GM21528 (cell line): Measurements from ENCODE around the gene JMJD1C.
A peak's percentile ranks its signal among the peaks of the same experiment; 100 is the strongest.
"Not testable (repeated sequence)": the region's sequence is repeated elsewhere in the genome, so short reads cannot be mapped to it uniquely, and the experiment has no call there.

Experiments used
- ATAC-seq: cut with Tn5 transposase; IDR thresholded peaks from one replicate; pipeline ENCODE4 v1.9.1; 2021; ENCODE audit warnings: mild to moderate bottlenecking, moderate library complexity; ENCODE audit not compliant: unreplicated experiment, low FRiP score

Gene JMJD1C

DNA sequence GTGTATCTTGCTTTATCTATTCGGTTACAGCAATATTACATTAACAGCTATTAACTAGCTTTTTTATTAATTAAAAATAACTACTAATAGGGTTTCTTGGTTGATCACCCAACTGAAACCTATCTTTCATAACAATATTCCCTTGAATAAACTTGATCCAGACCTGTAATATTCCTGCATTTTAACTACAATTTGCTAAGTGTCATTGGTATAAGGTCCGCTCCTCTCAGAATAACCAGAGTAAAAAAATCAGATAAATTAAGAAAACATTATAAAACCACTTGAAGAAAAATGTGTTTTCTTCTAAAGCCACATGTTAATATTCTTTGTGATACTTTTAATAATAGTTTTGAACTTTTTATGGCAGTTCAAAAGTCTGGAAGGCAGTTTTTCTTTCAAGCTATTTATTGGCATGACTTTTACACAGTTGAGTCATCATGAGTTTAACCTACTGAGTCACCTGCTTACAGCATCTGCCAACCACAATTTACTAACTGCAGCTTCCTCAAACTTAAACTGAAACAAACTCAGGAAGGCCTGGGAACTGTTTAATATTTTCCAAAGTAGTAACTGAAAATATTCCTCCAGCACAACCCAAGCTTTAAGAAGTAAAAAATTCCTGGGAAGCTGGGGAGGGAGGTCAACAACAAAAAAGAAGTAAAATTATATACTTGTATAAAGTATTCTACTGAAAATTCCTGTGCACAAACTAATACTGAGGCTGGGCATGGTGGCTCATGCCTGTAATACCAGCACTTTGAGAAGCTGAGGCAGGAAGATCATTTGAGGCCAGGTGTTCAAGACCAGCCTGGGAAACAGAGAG, 229.5 kb downstream of the JMJD1C start:
- ATAC-seq, result peak; percentile 84

DNA sequence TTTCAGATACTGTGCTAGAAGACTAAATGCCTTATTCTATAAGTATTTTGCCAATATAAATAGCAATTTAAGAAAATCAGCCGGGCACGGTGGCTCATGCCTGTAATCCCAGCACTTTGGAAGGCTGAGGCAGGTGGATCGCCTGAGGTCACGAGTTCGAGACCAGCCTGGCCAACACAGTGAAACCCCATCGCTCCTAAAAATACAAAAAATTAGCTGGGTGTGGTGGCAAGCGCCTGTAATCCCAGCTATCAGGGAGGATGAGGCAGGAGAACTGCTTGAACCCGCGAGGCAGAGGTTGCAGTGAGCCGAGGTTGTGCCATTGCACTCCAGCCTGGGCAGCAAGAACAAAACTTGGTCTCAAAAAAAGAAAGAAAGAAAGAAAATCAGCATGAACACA, 230.6 kb downstream of the JMJD1C start:
- not testable (repeated sequence) for ATAC-seq

DNA sequence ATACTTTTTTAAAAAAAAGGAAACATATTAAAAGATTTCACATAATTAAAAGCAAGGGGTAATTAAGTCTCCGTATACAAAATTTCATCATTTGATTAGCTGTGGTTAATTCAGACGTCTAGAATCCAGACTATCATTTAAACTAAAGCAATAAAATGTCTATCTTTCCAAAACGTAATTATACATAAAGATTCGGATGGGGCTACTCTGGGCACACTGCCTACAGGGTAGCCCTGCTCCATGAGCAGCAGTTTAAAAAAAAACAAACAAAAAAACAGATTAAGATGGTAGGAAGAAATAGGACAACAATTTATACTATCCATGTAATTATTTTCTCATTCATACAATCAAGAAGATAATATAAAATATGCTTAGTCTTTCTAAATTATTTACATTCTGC, 236.6 kb downstream of the JMJD1C start:
- ATAC-seq, result no peak

DNA sequence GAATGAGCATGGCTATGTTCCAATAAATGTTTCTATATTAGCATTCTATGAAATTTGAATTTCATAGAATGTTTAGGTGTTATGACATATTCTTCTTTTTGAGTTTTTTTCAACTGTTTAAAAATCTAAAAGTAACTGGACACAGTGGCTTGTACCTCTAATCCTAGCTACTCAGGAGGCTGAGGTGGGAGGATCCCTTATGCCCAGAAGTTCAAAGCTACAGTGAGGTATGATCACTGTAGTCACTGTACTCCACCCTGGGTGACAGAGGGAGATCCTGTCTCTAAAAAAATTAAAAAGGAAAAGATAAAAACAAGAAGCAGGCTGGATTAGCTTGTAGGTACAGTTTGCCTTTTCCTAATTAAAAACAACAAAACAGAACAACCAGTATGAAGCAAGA, 237.5 kb downstream of the JMJD1C start:
- no peak for ATAC-seq

DNA sequence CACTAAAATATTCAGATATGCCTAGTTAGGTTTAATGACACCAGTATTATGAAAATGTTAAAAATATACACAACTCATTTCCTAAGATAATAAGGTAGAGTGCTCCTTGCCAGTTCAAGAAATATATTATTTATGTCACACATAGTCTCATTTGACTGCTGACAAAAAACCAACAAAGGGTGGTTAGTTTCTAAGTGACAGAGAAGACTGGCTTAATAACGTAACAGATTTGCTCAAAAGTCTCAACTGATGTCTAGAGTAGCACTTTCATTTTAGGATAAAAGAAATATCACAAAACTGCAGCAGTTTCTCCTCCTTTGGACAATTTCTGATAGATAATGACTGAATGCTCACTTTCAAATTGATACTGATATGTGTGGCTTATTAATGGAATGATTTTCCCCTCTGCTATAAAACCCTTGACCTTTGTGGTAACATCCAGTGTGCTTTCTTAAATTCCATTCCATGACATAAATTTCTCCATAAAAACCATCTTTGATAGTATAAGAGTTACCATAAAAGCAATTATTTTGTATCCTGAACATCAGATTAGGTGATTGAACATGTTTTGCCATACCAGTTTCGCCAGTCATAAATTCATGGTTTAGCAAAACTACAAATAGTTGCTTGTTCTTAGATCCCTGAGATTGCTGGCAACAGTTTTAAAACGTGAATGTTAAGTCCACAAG, 238.4 kb downstream of the JMJD1C start:
- ATAC-seq, result no peak

DNA sequence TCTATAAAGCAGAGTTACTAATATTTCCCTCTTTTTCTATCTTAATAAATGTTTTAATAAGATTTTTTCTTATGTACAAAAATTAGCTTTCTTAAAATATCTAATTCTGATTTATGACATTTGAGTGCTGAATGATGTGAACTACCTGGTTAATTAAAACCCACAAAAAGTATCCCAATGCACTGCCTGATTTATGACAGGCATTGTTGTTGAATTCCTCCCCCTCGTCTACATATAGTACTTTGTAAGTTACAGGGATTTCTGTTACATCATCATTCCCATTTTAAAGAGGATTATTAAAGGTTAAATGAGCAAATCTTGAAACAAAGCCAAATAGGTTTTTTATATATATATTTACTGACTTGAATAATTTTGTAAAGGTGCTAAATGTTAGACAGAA, 241.5 kb downstream of the JMJD1C start:
- ATAC-seq, result no peak

DNA sequence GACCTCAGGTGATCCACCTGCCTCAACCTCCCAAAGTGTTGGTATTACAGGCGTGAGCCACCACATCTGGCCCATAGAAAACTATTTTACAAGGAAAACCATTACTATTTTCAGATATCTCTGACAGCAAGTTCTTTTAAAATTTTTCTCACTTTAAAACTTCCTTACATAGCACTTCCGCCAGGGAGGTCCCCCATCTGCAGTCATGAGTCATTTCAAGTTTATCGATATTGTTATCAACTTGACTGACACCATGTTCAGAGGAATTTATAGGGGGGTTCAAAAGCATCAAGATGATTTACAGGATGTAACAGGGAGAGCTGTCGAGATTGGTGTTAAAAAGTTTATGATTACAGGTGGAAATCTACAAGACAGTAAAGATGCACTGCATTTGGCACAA, 243.8 kb downstream of the JMJD1C start:
- ATAC-seq, result no peak

DNA sequence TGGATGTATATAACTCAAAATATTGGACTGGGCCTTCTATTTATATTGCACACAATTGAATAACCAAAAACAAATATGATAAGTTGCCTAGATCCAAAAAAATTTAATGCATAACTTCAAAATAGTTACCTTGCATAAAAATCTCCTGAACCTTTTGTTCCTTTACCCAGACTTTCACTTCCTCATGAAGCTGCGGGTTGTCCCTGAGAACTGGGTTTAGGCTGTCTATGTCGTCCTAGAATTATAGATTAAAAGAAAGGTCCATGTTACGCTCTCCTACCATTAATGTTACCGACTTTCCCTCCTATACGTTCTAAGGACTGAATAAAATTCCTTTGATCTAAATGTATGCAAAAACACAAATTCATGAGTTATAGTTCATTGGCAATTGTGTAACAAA, 246.0 kb downstream of the JMJD1C start:
- no peak for ATAC-seq

DNA sequence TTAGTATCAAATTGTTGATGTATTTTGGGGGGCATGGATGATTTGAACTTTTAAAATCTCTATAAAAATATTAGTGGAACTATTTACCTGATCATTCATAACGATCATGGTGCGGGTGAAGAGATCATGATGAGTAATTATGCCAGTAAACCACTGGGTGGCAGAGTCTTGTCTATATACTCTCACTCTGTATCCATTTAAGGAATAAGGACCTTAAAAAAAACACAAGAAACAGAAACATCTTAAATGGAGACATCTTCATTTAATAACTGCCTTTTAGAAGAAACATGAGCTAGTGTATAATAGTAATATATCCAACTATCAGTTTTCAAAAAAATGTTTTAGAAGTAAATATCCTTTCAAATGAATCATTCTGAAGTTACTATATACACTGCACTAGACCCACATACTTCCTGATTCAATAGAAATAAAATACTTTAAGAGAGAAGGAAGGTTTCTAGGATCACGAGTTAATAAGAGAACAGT, 248.6 kb downstream of the JMJD1C start:
- ATAC-seq, result peak; percentile 72

DNA sequence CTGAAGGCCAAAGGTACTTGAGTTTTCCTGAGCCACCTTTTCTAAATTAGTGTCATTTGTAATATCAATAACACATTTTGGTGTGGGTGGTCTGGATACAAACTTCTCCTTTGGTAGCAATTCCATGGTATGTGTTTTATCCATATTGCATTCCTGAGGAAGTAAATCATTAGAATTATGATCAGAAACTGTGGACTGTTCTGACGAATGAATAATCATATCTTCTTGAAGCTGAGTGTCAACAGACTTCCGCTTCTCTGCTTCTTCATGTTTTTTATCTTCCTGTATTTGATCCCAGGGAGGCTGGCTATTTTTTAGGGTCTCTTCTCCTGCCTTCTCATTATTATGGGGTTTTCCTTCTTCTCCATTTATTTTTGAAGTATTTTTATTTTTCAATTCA, 251.2 kb downstream of the JMJD1C start:
- ATAC-seq, result no peak

DNA sequence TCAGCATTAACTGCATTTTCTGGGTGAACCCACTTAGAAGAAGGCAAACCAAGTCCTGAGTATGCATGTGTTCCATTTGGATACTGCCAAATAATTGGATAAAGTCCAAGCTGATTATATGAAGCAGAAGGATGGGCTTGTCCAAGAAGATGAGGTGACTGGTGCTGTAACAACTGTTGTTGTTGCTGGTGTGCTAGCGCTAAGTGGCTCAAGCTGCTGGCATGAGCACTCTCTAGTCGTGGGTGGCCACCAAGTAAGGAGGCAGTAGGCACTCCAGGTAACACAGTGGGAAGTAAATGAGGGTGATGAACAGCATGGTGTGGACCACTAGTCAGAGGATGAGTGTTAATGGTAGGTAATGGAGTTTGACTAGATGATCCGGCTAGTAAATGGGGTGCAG, 252.3 kb downstream of the JMJD1C start:
- ATAC-seq, result no peak

DNA sequence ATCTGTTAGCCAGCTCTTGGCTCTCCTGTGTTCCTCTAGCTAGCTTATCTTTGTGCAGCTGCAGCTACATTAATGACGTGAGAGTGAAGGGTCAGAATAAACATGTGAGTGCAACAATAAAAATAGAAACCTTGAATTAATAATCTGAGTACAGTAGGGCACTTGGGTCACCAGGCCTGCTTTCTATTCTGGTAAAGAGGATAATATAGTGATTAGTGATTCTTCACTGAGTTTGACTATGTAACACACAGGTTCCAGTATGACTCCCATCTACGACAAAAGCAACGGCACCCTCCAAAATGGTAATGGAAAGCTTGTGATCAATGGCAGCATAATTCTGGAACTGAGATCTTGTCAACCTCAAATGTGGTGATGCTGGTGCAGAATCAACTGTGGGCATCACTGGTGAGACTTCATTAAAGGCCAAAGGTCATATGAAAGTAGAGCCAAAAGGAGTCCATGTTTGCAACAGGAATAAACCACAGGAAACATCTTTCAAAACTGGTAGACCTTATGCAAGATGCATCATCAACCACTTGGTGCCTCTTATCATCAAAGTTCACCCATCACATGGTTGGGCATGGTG, 255.1 kb downstream of the JMJD1C start:
- ATAC-seq, result no peak

DNA sequence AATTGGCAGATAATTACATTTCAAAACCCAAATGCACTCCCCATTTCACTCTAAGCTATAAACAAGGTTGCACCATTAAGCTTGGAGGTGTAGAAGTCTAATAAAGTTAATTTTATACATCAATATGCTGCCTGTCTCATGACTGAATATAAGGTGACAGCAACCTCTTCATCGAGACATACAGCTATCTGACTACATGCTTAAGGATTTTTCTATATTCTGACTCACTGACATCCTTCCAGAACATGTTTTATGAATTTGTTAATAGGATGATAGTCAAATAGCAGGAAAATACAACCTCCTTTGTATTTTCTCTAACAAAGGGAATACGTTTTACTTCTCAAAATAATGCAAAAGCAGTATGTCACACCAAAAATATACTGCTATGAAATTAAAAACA, 256.1 kb downstream of the JMJD1C start:
- no peak for ATAC-seq

DNA sequence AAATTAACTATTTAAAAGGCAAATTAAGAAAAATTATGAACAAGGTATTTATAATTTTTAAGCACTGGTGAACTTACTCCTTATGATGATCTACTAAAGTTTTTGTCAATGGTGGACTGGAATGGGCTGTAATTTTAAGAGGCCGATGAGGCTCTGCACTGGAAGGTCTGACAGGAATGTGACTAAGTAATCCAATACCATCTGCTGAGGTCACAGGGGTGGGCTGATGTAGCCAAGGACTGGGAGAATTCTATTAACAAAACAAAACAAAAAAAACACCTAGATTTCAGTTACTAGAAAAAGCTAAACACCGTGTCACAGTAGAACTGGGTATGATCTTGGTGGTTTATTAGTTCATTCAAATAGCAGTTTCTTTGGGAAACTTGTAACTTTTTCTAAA, 256.8 kb downstream of the JMJD1C start:
- ATAC-seq, result no peak

DNA sequence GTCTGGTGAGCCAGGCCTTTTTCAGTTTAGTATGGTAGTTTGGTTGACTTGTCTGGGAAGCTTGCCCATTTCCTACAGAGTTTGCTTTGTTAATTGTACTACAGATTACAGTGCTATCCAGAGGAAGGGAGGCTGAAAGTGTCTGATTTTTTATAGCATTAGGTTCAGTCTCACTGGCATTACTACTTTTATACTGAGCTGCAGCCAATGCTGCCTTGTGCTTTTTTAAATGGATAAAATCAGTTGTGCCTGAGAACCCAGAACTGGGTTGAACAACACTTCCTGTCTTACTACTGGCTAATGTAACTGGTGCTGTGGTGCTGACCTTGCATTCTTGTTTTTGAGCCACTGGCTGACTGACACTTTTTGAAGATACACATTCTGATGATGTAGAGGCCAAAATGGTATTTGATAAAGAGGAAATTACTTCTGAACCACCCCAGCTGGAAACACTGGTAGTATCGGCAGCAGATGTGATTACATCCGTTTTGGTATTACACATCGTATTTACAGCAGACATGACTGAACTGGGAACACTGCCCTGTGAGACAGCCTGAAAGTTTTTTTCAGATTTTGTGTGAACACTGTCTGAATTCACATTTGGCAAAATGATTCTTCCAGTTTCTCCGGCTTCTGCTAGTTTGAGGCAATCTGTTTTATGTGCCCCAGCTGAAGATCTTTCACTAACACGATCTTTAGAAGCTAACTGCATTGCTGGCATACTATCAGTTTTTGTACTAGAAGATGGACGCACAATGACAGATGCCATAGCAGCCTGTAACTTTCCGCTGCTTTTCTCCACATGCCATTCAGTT, 258.6 kb downstream of the JMJD1C start:
- no peak for ATAC-seq

DNA sequence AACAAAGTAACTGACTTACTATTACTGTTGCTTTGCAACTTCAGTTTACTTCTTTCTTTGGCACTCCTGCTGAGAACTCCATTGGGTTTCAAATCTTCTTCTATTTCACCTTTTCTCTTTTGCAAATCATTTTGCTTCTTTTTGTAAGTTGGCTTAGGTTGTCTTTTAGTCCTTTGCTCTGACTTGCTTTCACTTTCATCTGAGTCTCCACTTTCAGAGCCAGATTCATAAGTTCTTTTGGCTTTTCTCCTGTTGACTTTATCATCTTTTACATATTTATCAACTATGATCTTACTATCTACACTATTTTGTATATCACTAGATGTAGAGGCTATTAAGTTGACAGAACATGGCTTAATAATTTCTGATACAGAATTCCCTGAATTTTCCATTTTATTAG, 259.2 kb downstream of the JMJD1C start:
- ATAC-seq, result no peak

DNA sequence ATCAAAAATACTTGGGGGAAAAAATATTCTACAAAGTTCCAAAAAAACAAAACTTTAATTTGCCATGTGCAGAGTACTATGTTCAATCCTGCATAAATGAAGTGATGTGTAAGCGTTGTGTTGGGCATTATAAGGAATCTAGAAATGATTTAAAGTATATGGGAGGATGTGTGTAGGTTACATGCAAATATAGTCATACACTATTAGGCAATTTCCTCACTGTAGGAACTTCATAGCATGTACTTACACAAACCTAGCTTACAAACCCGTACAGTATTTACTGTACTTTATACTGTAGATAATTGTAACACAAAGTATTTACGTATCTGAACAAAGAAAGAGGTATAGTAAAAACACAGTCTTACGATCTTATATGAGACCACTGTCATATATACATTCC, 260.4 kb downstream of the JMJD1C start:
- no peak for ATAC-seq

DNA sequence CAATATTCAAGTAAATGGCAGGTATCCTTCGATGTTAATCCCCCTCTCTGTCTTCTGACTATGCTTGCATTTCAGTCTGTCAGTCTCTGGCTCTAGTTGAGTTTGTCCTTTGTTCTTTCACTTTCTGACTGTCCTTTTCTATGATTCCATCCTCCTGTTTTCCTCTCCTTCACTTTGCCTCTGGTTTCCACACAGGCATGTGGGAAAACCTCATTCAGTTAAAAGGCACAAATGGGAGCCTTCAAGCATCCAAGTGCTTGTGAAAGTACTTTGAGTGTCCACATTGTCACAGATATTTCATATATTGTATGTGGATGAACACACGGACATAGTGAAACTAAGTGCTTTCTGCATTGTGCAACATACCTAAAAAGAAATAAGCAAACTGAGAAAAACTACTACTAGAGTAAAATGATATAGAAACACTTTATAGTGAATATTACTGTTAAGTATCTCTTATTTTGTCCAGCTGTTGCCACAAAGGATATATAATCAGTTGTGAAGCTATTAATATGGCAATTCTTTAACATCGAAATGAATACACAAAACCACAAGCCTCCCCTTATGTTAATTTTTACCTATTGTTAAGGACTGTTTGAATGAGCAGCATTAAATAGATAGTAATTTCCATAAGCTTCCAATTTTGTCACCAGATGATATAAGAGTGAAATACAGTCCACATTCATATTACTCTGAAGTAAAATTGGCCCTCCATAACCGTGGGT, 260.9 kb downstream of the JMJD1C start:
- ATAC-seq, result peak; percentile 45

DNA sequence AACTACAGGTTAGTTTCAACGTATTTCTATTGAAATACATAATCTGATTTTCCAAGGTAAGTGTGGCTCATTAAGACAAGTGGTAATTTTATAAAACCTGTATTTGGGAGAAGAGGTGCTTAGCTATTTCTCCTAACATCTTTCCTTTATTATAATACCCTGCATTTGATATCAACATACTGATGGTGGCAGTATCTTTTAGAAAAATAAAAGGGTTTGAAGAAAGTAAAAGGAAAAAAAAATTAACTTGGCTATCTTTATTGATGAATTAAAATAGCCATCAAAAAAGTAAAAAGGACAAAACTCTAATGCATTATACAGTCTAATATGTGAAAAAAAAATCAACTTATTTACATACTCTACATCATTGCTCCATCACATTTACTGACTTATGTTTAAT, 264.7 kb downstream of the JMJD1C start:
- ATAC-seq, result no peak

DNA sequence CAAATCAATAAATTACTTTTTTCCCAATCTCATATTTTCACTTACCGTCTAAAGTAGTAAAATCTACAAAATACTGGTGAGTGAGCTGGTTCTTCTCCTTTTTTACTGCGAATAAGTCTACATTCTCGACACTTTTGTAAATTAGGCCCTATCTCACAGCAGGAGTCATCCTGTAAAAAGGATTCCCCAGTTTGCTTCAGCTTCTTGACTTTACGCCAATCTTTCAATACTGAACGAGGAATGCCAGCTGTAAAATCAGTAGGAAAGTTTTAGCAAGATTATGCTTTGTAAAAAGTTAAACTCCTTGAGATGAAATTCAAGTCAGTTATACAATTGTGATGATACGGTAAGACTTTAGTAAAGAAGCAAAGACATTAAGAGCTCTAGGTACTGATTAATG, 265.3 kb downstream of the JMJD1C start:
- ATAC-seq, result no peak
